Stomach (tissue), 4 donors: ENCODE results near the gene ANKFN1.

Experiments
- EP300 ChIP-seq: sonication (generic); formaldehyde crosslinking; IDR thresholded peaks from one replicate; pipeline ENCODE4 v1.6.1; 2017; ENCODE audit warnings: antibody characterized with exemption
- POLR2A ChIP-seq, 4 donors: fragments of 450-650 bp; IDR thresholded peaks; one replicate each; pipeline ENCODE4 v1.6.1; 2016; ENCODE audit warnings: antibody characterized with exemption in 4 of 4, control low read depth in 2 of 4, mild to moderate bottlenecking in 1 of 4, moderate library complexity in 1 of 4
- POLR2AphosphoS5 ChIP-seq, 3 donors: sonication (generic); formaldehyde crosslinking; IDR thresholded peaks; one replicate each; pipeline ENCODE4 v1.6.1; 2016; ENCODE audit warnings: antibody characterized with exemption in 3 of 3
- TF ChIP-seq, protein P1 (sequence below), 7 experiments: fragments of 450-650 bp in 4 of 7; fragments of 200-600 bp in 3 of 7; sonication (generic) in 3 of 7; IDR thresholded peaks; one replicate each; pipeline ENCODE4 v1.5.1; 2016 to 2019; ENCODE audit warnings: antibody characterized with exemption in 7 of 7, control low read depth in 2 of 7, mild to moderate bottlenecking in 1 of 7

DNA sequence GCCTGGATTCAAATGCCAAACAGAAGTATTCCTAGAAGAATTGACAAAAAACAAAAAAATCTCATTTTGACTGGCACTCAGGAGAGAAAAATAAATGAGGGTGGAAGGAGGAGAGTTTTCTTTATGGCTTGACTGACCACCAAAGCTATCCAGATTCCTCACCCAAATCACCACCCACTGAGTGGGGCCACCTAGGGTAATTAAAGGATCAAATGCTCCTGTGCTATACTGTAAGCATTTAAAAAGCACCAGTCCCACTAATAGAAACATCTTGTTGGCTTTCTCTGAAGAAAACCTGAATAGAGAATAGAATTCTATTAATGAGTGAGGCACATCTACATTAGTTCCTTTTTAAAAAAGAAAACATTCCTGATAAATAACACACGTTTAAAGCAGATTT lies 163.3 kb downstream of the ANKFN1 start:
- TF ChIP-seq, protein P1, sequence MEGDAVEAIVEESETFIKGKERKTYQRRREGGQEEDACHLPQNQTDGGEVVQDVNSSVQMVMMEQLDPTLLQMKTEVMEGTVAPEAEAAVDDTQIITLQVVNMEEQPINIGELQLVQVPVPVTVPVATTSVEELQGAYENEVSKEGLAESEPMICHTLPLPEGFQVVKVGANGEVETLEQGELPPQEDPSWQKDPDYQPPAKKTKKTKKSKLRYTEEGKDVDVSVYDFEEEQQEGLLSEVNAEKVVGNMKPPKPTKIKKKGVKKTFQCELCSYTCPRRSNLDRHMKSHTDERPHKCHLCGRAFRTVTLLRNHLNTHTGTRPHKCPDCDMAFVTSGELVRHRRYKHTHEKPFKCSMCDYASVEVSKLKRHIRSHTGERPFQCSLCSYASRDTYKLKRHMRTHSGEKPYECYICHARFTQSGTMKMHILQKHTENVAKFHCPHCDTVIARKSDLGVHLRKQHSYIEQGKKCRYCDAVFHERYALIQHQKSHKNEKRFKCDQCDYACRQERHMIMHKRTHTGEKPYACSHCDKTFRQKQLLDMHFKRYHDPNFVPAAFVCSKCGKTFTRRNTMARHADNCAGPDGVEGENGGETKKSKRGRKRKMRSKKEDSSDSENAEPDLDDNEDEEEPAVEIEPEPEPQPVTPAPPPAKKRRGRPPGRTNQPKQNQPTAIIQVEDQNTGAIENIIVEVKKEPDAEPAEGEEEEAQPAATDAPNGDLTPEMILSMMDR (IDR thresholded peaks at IDR 0.05): no peak
- TF ChIP-seq POLR2A (IDR thresholded peaks at IDR 0.05) (no peak), EP300 (no peak), POLR2AphosphoS5 (IDR thresholded peaks at IDR 0.05) (no peak)
